ENCODE data around the gene FZR1.
"Not testable (repeated sequence)": the region's sequence is repeated elsewhere in the genome, so short reads cannot be mapped to it uniquely, and the experiment has no call there.

The FZR1 gene

GRCh38 chr19:3528539-3529211 is 22.6 kb downstream of the FZR1 start:
- DNase-seq (ENCODE audit: low read depth, low spot score) = no peak

DNA sequence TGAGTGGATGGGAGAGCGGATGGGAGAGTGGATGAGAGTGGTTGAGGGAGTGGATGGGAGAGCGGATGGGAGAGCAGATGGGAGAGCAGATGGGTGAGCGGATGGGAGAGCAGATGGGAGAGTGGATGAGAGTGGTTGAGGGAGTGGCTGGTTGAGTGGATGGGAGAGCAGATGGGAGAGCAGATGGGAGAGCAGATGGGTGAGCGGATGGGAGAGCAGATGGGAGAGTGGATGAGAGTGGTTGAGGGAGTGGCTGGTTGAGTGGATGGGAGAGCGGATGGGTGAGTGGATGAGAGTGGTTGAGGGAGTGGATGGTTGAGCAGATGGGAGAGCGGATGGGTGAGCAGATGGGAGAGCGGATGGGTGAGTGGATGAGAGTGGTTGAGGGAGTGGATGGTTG is 23.2 kb downstream of the FZR1 start:
- not testable (repeated sequence) for DNase-seq (ENCODE audit: low read depth, low spot score)

DNA sequence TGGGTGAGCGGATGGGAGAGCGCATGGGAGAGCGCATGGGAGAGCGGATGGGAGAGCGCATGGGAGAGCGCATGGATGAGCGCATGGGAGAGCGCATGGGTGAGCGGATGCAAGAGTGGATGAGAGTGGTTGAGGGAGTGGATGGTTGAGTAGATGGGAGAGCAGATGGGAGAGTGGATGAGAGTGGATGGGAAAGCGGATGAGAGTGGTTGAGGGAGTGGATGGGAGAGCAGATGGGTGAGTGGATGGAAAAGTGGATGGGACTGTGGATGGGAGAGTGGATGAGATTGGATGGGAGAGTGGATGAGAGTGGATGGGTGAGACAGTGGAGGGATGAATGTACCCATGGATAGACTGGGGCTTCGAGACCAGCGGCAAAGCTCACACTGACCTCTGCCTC is 24.3 kb downstream of the FZR1 start:
- DNase-seq (ENCODE audit: low read depth, low spot score) = no peak

GRCh38 chr19:3531716-3532115 is 25.6 kb downstream of the FZR1 start:
- no peak for DNase-seq (ENCODE audit: low read depth, low spot score)

GRCh38 chr19:3532154-3532786 is 26.2 kb downstream of the FZR1 start:
- no peak for DNase-seq (ENCODE audit: low read depth, low spot score)

- DNase-seq (ENCODE audit: low read depth, low spot score) = no peak
Observed at GRCh38 chr19:3533033-3533432, 26.9 kb downstream of the FZR1 start.

DNA sequence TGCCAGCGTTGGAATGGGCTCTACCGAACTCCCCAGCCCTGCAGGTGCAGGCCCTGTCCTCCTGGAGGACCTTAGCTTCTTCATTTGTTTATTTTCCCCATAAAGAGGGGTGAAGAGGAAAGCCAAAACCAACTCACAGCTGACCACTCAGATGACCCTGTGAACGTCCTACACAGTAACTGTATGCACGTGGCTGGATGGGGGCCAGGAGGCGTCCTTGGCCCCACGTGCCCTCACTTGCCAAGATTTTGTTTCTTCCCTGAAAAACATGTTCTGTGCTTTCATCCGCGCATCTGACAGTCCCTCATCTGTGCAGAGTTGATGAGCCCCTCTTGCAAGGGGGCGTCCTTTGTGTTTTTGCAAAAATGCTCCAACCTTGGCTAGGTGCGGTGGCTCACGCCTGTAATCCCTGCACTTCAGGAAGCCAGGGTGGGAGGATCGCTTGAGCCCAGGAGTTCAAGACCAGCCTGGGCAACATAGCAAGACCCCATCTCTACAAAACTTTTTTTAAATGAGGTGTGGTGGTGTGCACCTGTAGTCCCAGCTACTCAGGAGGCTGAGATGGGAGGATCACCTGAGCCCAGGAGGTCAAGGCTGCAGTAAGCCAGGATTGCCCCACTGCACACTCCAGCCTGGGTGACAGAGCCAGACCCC is 27.6 kb downstream of the FZR1 start:
- no peak for DNase-seq (ENCODE audit: low read depth, low spot score)

- DNase-seq (ENCODE audit: low read depth, low spot score) = no peak
Observed at GRCh38 chr19:3534375-3535234, 28.5 kb downstream of the FZR1 start.

- no peak for DNase-seq (ENCODE audit: low read depth, low spot score)
Observed at GRCh38 chr19:3535235-3535535, 29.1 kb downstream of the FZR1 start.

DNA sequence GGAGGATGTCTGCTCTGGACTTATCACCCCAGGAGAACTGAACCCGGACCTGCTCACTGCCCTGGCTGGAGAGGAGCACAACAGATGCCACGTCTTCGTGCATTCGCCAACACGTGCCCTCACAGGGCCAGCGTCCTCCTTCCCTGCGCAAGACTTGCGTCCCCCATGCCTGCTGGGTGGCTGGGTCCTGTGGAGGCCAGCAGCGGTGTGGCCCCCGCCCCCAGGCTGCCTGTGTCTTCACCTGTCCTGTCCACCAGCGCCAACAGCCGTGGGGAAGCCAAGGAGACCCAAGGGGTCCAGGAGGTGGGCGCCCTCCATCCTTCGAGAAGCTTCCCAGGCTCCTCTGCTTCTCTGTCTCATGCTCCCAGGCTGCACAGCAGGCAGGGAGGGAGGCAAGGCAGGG is 29.5 kb downstream of the FZR1 start:
- DNase-seq (ENCODE audit: low read depth, low spot score) = no peak

DNA sequence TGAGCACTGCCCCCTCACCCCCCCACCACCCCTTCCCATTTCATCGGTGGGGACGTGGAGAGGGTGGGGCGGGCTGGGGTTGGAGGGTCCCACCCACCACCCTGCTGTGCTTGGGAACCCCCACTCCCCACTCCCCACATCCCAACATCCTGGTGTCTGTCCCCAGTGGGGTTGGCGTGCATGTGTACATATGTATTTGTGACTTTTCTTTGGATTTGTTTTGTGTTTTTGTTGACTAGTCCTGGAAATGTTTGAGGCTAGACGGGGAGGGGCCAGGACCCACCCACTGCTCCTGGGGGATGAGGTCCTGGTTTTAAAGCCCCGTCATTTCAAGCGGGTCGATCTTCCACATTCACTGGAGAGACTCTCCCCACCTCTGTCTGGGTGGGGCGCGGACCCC is 29.9 kb downstream of the FZR1 start:
- no peak for DNase-seq (ENCODE audit: low read depth, low spot score)

DNA sequence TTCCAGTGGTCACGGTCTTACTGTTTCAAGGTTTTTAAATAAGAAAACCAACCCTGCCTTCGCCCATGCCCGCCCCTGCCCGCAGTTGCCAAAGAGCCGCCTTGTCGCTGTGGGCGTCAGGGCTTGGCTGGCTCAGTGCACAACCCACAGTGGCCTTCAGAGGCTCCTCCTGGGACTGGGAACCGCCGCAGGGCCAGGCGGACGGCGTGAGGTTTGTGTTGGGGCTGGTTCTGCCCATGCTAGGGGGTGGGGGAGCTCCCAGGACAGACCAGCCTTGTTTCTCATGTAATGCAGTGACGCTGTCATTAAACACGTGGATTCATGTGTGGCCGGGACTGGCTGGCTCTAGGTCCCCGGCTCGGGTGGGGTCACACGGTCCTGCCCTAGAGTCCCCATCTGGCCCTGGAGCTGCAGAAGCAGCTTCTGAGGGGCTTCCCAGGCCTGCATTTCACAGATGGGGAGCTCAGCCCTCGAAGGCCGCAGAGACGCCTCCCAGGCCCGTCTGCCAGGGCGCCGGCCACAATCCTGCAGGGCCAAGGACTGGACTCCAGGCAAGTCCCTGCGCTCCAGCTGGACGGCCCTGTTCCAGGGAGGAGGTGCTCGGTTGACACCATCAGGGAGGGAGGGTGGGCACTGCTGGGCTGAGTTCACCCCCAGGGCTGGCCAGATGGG is 30.5 kb downstream of the FZR1 start:
- DNase-seq (ENCODE audit: low read depth, low spot score) = no peak

- DNase-seq (ENCODE audit: low read depth, low spot score) = no peak
Observed at GRCh38 chr19:3537101-3537437, 31.0 kb downstream of the FZR1 start.

DNA sequence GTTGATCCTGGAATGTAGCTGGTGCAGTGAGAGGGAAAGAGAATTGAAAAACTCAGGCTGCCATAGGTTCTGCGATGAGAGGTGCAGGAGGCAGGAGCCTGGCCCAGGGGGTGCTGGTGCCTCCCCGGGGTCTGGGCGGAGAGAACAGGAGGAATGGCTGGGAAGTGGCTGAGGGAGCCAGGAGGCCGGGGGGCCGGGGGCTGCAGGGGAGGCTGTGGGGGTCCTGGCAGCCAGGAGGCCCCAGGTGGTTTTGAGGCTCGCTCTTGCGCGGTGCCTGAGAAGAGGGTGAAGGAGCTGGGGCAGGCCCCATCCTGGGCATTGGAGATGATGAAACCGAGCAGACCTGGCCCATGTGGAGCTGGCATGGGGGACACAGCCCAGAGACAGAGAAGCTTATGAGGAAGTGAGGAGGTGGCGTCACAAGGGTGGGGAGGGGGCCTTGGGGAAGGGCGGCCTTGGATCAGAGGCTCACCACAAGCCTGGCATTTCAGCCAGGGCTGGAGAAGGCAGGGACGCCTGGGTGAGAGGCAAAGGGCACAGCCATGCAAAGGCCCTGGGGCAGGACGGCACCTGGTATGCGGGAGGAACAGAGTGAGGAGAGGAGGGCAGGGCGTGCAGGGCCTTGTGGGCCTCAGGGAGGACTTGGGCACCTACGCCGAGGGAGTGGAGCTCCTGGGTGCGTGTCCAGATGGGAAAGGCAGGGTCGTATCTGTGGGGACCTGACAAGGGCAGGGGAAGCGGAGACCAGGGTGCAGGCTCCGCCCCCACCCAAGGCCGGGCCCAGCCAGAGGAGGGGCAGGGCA is 31.5 kb downstream of the FZR1 start:
- no peak for DNase-seq (ENCODE audit: low read depth, low spot score)

DNA sequence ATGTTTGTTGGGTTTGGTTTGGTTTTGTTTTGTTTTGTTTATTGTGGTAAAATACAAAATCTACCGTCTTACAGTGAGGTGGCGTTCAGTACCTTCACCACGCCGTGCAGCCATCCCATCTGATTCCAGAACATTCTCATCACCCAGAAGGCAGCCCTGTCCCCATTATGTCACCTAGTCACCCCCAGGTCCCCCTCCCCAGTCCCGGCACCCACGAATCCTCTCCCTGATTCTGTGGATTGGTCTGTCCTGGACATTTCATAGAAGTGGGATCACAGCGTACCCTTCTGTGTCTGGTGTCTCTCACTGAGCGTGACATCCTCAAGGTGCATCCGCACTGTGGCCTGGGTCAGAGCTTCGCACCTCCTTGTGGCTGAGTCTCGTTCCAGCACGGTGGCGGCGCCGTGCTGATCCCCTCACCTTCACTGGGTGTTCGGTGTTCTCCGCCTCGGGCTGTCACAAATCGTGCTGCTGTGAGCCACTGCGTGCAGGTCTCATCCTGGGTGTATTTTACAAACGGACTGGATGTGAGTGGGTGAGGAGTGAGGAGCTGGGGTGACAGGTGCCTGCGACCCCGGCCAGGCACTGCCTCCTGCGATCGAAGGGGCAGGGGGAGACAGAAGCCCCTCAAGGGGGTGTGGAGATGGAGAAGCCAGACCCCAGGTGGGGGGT is 32.3 kb downstream of the FZR1 start:
- DNase-seq (ENCODE audit: low read depth, low spot score) = no peak

DNA sequence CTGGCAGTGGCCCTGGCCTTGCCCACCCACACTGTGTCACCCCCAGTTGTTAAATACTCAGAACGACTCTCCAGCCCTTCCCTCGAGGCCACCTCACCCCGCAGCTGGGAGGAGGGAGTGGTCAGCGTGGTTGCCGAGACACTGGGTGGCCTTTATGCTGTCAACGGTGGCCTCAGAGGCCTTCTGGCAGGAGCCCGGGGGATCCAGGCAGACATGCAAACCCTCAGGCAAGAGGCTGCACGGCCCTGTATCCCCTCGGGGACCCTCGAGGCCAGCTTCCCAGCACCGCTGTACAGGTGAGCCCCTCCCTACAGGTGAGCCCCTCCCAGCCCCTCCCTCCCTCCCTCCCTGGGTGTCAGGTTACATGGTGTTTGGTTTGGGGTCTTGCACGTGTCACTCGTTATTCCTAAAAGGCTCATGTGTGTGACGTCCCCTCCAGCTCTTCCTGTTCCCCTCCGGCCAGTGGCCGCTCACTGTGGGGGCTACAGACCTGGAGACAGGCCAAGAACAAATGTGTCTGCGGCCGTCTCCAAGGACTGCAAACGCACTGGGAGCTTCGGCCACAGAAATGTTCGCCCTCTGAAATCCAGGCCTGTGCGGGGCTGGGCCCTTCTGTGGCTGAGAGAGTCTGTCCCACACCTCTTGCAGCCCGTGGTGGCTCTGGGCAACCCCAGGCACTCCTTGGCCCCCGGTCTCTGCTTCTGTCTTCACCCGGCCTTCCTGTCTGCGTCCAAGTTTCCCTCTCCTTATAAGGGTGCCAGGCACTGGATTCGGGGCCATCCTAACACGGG is 33.0 kb downstream of the FZR1 start, which contains the start of gene TEKTIP1:
TSS of gene TEKTIP1 (plus strand) at position 210 of the 791 bp plus-strand sequence. CDS start at position 214, 4 bp downstream.
- DNase-seq (ENCODE audit: low read depth, low spot score) = no peak

- no peak for DNase-seq (ENCODE audit: low read depth, low spot score)
Observed at GRCh38 chr19:3539756-3540118, 33.6 kb downstream of the FZR1 start.

DNA sequence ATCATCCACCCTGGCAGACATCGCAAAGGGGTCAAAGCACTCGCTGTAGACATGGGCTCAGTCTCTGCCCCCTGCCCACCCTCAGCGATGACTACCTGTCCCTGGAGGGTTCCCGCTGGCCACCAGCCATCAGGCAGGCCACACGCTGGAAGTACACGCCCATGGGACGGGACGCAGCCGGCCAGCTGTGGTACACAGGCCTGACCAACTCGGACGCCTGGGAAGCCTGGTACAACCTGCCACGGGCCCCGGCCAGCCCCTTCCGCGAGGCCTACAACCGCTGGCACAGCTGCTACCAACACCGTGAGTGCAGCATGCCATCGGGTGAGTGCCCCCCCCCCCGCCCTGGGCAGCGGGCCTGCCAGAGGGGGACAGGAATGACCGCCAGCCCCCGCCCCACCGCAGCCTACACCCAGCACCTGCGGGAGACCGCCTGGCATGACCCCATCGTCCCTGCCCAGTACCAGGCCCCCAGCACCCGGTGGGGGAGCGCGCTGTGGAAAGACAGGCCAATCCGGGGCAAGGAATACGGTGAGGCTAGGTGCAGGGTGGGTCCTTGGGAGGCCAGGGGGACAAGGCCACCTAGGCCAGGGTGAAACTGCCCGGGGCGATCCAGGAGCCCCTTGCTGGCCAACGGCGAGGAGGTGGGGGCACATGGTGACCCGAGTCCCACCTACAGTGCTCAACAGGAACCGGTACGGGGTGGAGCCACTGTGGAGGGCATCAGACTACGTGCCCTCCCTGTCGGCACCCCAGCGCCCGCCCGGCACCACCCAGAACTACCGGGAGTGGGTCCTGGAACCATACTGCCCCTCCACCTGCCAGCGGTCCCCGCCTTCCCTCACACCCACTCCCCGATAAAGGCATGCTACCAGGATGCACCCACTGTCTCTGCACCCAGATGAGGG is 37.3 kb downstream of the FZR1 start:
- DNase-seq (ENCODE audit: low read depth, low spot score) = no peak

- no peak for DNase-seq (ENCODE audit: low read depth, low spot score)
Observed at GRCh38 chr19:3544058-3544376, 37.9 kb downstream of the FZR1 start.
